Fibroblast of lung (primary cell): ENCODE measurements around the gene SPINDOC. TPM values are rescaled to one million over a fixed set of nuclear protein-coding genes. Genes with fewer than 3 reads are reported as not detected.

Experiments
- DNase-seq, 2 donors: peaks; one replicate each; pipeline versions ENCODE4 v3.0.0 to v3.0.0-alpha.2; 2010; ENCODE audit warnings: low read depth in 2 of 2
- H2AFZ ChIP-seq: 2 replicates; pipeline ENCODE4 v1.5.1; 2012; ENCODE audit warnings: low read length, control low read depth, inconsistent platforms
- H3K27ac ChIP-seq: 2 replicates; pipeline ENCODE4 v1.5.1; 2011; ENCODE audit warnings: low read length, control low read depth; ENCODE audit not compliant: insufficient read depth
- H3K27me3 ChIP-seq: 2 replicates; pipeline ENCODE4 v1.5.1; 2011; ENCODE audit warnings: mild to moderate bottlenecking, low read length; ENCODE audit not compliant: control insufficient read depth, insufficient read depth
- H3K36me3 ChIP-seq: 2 replicates; pipeline ENCODE4 v1.5.1; 2011; ENCODE audit warnings: low read length; ENCODE audit not compliant: control insufficient read depth, insufficient read depth
- H3K4me1 ChIP-seq: 2 replicates; pipeline ENCODE4 v1.5.1; 2011; ENCODE audit warnings: low read length; ENCODE audit not compliant: control insufficient read depth, insufficient read depth; ENCODE audit errors: extremely low read depth
- H3K4me2 ChIP-seq: 2 replicates; pipeline ENCODE4 v1.5.1; 2011; ENCODE audit warnings: low read length, control low read depth; ENCODE audit not compliant: insufficient read depth; ENCODE audit errors: extremely low read depth
- H3K4me3 ChIP-seq, 4 experiments: fragments of 200-600 bp in 1 of 4; sonication (generic) in 1 of 4; replicated peaks in 1 of 4; 2 replicates each; pipeline ENCODE4 v1.5.1; 2011 to 2016; ENCODE audit warnings: low read length in 4 of 4, low read depth in 3 of 4, mild to moderate bottlenecking in 3 of 4, control low read depth in 2 of 4, inconsistent platforms in 1 of 4, mixed read lengths in 1 of 4; ENCODE audit not compliant: insufficient read depth in 1 of 4; ENCODE audit errors: control extremely low read depth in 1 of 4
- H3K79me2 ChIP-seq: 2 replicates; pipeline ENCODE4 v1.5.1; 2012; ENCODE audit warnings: mild to moderate bottlenecking, low read length, inconsistent platforms; ENCODE audit not compliant: control insufficient read depth, insufficient read depth
- H3K9ac ChIP-seq: 2 replicates; pipeline ENCODE4 v1.5.1; 2011; ENCODE audit warnings: mild to moderate bottlenecking, low read length, control low read depth; ENCODE audit not compliant: insufficient read depth
- H3K9me3 ChIP-seq: 2 replicates; pipeline ENCODE4 v1.5.1; 2012; ENCODE audit warnings: low read depth, low read length; ENCODE audit not compliant: control insufficient read depth, insufficient read depth
- H4K20me1 ChIP-seq: 2 replicates; pipeline ENCODE4 v1.5.1; 2011; ENCODE audit warnings: low read length; ENCODE audit not compliant: control insufficient read depth, insufficient read depth; ENCODE audit errors: extremely low read depth
- EZH2 ChIP-seq: IDR thresholded peaks from 2 replicates; pipeline ENCODE4 v1.5.1; 2012; ENCODE audit warnings: low read length, control low read depth, mild to moderate bottlenecking; ENCODE audit errors: missing control alignments
- polyA plus RNA-seq, 2 donors: library from polyadenylated mRNA; depleted of rRNA in 1 of 2; stranded (reverse) in 1 of 2; unstranded in 1 of 2; fragments of >200 nt; gene quantifications; 2 replicates each; pipeline ENCODE4 v1.2.1, GENCODE V29; 2011 to 2012; ENCODE audit warnings: missing spikeins in 1 of 2
- total RNA-seq: library from RNA; depleted of rRNA; stranded (reverse); fragments of >200 nt; gene quantifications from 2 replicates; pipeline ENCODE4 v1.2.1, GENCODE V29; 2014
- TF ChIP-seq, protein P1 (sequence below), 2 donors: IDR thresholded peaks in 1 of 2; conservative IDR thresholded peaks in 1 of 2; 1 replicate in 1 of 2; 2 replicates in 1 of 2; pipeline ENCODE4 v1.5.1; 2011 to 2012; ENCODE audit warnings: low read length in 2 of 2, control low read depth in 1 of 2, inconsistent platforms in 1 of 2, low read depth in 1 of 2, mild to moderate bottlenecking in 1 of 2

SPINDOC gene
- total and polyA plus RNA-seq, 2 donors (not counting 1 experiment from before 2014, with no cell fraction given) = 10.7 to 10.9 TPM

DNA sequence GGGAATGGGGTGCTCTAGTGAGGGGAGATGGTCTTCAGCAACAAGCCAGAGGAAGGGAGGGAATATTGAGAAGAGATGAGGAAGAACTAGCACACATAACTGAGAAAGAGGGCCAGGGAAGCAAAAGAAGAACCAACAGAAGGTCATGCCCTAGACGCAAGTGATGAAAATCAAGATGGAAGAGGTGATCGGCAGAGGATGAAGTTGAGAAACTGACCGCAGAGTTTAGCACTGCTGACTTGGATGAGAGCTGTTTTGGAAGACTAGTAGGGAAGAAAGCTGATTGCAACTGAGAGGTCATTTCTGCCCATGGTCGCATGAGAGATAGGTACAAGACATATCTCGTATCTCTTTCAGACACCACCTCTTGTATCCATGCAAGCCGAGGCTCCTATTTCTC is 2.9 kb downstream of the SPINDOC start:
- H4K20me1 ChIP-seq = no peaks in the 10 kb centered on the region
- H3K4me2 ChIP-seq = no peak overlapping the region
- H3K27me3 ChIP-seq = no peaks in the 10 kb centered on the region
- no peaks in the 10 kb centered on the region for H3K9me3 ChIP-seq
- peaks cover 15% of the 10 kb centered on the region for H3K36me3 ChIP-seq
- no peak overlapping the region for H3K9ac ChIP-seq
- H3K4me3 ChIP-seq = no peak overlapping the region
- no peak overlapping the region for H3K27ac ChIP-seq
- TF ChIP-seq, protein P1, sequence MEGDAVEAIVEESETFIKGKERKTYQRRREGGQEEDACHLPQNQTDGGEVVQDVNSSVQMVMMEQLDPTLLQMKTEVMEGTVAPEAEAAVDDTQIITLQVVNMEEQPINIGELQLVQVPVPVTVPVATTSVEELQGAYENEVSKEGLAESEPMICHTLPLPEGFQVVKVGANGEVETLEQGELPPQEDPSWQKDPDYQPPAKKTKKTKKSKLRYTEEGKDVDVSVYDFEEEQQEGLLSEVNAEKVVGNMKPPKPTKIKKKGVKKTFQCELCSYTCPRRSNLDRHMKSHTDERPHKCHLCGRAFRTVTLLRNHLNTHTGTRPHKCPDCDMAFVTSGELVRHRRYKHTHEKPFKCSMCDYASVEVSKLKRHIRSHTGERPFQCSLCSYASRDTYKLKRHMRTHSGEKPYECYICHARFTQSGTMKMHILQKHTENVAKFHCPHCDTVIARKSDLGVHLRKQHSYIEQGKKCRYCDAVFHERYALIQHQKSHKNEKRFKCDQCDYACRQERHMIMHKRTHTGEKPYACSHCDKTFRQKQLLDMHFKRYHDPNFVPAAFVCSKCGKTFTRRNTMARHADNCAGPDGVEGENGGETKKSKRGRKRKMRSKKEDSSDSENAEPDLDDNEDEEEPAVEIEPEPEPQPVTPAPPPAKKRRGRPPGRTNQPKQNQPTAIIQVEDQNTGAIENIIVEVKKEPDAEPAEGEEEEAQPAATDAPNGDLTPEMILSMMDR (conservative IDR thresholded peaks at IDR 0.05 in 1 of 2, IDR thresholded peaks at IDR 0.05 in 1 of 2; ENCODE audit: low read depth in 1 of 2, low read length in 2 of 2) = no peak
- no peak for TF ChIP-seq EZH2
- H3K79me2 ChIP-seq = peaks cover 40% of the 10 kb centered on the region
- no peak overlapping the region for H2AFZ ChIP-seq
- H3K4me1 ChIP-seq = peaks cover 7% of the 10 kb centered on the region
- no peak for DNase-seq

DNA sequence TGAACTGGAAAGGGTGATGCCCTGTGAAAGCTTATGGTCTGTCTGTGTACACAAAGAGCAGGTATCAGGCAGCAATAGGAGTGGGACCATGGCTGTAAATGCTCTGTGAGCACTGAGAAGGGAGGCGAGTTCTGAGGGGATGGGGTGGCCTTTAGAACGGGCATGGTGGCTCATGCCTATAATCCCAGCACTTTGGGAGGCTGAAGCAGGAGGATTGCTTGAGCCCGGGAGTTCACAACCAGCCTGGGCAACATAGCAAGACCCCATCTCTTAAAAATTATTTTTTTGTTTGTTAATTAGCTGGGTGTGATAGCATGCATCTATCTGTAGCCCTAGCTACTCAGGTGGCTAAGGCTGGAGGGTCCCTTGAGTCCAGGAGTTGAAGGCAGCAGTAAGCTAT is 3.5 kb downstream of the SPINDOC start:
- no peak for DNase-seq
- H3K4me3 ChIP-seq = no peak overlapping the region
- H4K20me1 ChIP-seq = no peaks in the 10 kb centered on the region
- H3K9ac ChIP-seq = no peak overlapping the region
- no peaks in the 10 kb centered on the region for H3K27me3 ChIP-seq
- H2AFZ ChIP-seq = no peak overlapping the region
- no peak for TF ChIP-seq EZH2
- TF ChIP-seq, protein P1 (conservative IDR thresholded peaks at IDR 0.05 in 1 of 2, IDR thresholded peaks at IDR 0.05 in 1 of 2; ENCODE audit: low read depth in 1 of 2, low read length in 2 of 2) = no peak
- peaks cover 40% of the 10 kb centered on the region for H3K79me2 ChIP-seq
- H3K9me3 ChIP-seq = no peaks in the 10 kb centered on the region
- H3K4me1 ChIP-seq = peaks cover 7% of the 10 kb centered on the region
- H3K36me3 ChIP-seq = peaks cover 15% of the 10 kb centered on the region
- no peak overlapping the region for H3K27ac ChIP-seq
- no peak overlapping the region for H3K4me2 ChIP-seq

DNA sequence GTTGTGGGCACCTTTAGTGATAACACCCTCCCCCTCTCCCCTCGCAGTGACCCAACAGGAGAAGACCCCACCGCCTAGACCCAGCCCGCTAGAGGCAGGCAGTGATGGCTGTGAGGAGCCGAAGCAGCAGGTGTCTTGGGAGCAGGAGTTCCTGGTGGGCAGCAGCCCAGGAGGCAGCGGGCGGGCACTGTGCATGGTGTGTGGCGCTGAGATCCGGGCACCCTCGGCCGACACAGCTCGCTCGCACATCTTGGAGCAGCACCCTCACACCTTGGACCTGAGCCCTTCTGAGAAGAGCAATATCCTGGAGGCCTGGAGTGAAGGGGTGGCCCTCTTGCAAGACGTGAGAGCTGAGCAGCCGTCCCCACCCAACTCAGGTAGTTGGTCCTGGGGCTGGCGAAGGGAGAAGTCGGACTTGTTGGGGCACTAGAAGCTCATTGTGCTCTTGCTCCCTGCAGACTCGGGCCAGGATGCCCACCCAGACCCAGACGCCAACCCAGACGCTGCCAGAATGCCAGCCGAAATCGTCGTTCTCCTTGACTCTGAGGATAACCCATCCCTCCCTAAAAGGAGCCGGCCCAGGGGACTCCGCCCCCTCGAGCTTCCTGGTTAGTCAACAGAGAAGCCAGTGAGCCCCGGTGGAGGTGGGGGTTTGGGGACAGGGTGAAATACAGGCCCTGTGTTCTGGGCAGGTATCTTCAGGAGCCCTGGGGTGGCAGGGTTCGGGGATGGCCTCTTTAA is 4.7 kb downstream of the SPINDOC start:
- Histone ChIP-seq H3K9me3 (no peaks in the 10 kb centered on the region), H3K27me3 (no peaks in the 10 kb centered on the region), H4K20me1 (no peaks in the 10 kb centered on the region), H3K36me3 (peaks cover 18% of the 10 kb centered on the region), H3K79me2 (peaks cover 40% of the 10 kb centered on the region), H3K4me2 (no peak overlapping the region), H3K9ac (no peak overlapping the region), H3K4me1 (peaks cover 2% of the 10 kb centered on the region), H2AFZ (no peak overlapping the region), H3K4me3 (no peak overlapping the region), H3K27ac (no peak overlapping the region)
- TF ChIP-seq EZH2 = no peak
- TF ChIP-seq, protein P1 (conservative IDR thresholded peaks at IDR 0.05 in 1 of 2, IDR thresholded peaks at IDR 0.05 in 1 of 2; ENCODE audit: low read depth in 1 of 2, low read length in 2 of 2) = no peak
- no peak for DNase-seq
